ENCODE results near the gene CLDN2. TPM values are rescaled to one million over a fixed set of nuclear protein-coding genes. Genes with fewer than 3 reads are reported as not detected.

The CLDN2 gene
- total and polyA plus RNA-seq, 10 of the 15 experiments (the other 5 are each of a cell fraction or from before 2014, with no cell fraction given), result 0.06 TPM; not detected in 9

GRCh38 chrX:106932492-106932923 is 12.3 kb downstream of the CLDN2 start:
- ChIA-PET RAD21 (ENCODE audit: unreplicated experiment) (no interaction called here), SMC1A (ENCODE audit: uncharacterized antibody, unreplicated experiment) (interaction anchor here (0.8 kb wide), 1 partner anchor 9 kb away, joined by 3 read pairs; no protein-coding TSS in a partner anchor), CTCF (interaction anchor here (1.0 to 1.2 kb wide), 2 partner anchors 38 to 138 kb away, joined by 3 read pairs; no protein-coding TSS in a partner anchor), POLR2A (no interaction called here)
- Histone ChIP-seq H3K27me3 (replicated peaks in 1 of 2; ENCODE audit: control insufficient read depth in 2 of 2, insufficient read depth in 2 of 2, low read length in 1 of 2) (no peaks in the 10 kb centered on the region; a peak in 1 of 4 replicates), H3K4me1 (ENCODE audit: control insufficient read depth, insufficient read depth, low read length) (no peaks in the 10 kb centered on the region), H3K9me3 (replicated peaks; ENCODE audit: control insufficient read depth, insufficient read depth, low read length) (no peaks in the 10 kb centered on the region), H3K36me3 (ENCODE audit: control insufficient read depth in 2 of 2, insufficient read depth in 2 of 2, low read length in 1 of 2) (no peaks in the 10 kb centered on the region), H3K9ac (ENCODE audit: control insufficient read depth, insufficient read depth, low read length) (no peak overlapping the region), H3K27ac (ENCODE audit: control insufficient read depth, insufficient read depth) (no peak overlapping the region), H2AFZ (ENCODE audit: control insufficient read depth, low read depth, low read length) (no peak overlapping the region), H4K20me1 (ENCODE audit: control insufficient read depth, insufficient read depth) (no peaks in the 10 kb centered on the region), H3K4me2 (ENCODE audit: control insufficient read depth, insufficient read depth) (no peak overlapping the region), H3K4me3 (no peak overlapping the region), H3K79me2 (ENCODE audit: control insufficient read depth, insufficient read depth, low read length) (no peaks in the 10 kb centered on the region)
- no peak for FAIRE-seq
- no peak for ATAC-seq
- intact Hi-C loops (cut with micrococcal nuclease; ENCODE audit: unreplicated experiment), result no loop called here
- TF ChIP-seq TCF7 (IDR thresholded peaks at IDR 0.05; ENCODE audit: borderline replicate concordance) (no peak), MTA2 (IDR thresholded peaks at IDR 0.05; ENCODE audit: low read depth) (no peak), SMAD1 (IDR thresholded peaks at IDR 0.05; ENCODE audit: low read depth, partially characterized antibody) (no peak), RB1 (IDR thresholded peaks at IDR 0.05; ENCODE audit: borderline replicate concordance) (no peak), SREBF1 (IDR thresholded peaks at IDR 0.05; ENCODE audit: low read length) (no peak), HDAC2 (IDR thresholded peaks at IDR 0.05) (no peak), RUNX3 (IDR thresholded peaks at IDR 0.05; ENCODE audit: low read length) (no peak), LARP7 (IDR thresholded peaks at IDR 0.05) (no peak), E2F8 (IDR thresholded peaks at IDR 0.05; ENCODE audit: low read depth, partially characterized antibody) (no peak)
- TF ChIP-seq, protein P1, sequence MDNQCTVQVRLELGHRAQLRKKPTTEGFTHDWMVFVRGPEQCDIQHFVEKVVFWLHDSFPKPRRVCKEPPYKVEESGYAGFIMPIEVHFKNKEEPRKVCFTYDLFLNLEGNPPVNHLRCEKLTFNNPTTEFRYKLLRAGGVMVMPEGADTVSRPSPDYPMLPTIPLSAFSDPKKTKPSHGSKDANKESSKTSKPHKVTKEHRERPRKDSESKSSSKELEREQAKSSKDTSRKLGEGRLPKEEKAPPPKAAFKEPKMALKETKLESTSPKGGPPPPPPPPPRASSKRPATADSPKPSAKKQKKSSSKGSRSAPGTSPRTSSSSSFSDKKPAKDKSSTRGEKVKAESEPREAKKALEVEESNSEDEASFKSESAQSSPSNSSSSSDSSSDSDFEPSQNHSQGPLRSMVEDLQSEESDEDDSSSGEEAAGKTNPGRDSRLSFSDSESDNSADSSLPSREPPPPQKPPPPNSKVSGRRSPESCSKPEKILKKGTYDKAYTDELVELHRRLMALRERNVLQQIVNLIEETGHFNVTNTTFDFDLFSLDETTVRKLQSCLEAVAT (IDR thresholded peaks at IDR 0.05), result no peak
- TF ChIP-seq, protein P2, sequence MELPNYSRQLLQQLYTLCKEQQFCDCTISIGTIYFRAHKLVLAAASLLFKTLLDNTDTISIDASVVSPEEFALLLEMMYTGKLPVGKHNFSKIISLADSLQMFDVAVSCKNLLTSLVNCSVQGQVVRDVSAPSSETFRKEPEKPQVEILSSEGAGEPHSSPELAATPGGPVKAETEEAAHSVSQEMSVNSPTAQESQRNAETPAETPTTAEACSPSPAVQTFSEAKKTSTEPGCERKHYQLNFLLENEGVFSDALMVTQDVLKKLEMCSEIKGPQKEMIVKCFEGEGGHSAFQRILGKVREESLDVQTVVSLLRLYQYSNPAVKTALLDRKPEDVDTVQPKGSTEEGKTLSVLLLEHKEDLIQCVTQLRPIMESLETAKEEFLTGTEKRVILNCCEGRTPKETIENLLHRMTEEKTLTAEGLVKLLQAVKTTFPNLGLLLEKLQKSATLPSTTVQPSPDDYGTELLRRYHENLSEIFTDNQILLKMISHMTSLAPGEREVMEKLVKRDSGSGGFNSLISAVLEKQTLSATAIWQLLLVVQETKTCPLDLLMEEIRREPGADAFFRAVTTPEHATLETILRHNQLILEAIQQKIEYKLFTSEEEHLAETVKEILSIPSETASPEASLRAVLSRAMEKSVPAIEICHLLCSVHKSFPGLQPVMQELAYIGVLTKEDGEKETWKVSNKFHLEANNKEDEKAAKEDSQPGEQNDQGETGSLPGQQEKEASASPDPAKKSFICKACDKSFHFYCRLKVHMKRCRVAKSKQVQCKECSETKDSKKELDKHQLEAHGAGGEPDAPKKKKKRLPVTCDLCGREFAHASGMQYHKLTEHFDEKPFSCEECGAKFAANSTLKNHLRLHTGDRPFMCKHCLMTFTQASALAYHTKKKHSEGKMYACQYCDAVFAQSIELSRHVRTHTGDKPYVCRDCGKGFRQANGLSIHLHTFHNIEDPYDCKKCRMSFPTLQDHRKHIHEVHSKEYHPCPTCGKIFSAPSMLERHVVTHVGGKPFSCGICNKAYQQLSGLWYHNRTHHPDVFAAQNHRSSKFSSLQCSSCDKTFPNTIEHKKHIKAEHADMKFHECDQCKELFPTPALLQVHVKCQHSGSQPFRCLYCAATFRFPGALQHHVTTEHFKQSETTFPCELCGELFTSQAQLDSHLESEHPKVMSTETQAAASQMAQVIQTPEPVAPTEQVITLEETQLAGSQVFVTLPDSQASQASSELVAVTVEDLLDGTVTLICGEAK (IDR thresholded peaks at IDR 0.05; ENCODE audit: borderline replicate concordance), result no peak
- in situ Hi-C loops (cut with MboI), result no loop called here
- 0% methylated on average over 4 of the region's 4 CpGs for WGBS (ENCODE audit: insufficient coverage, insufficient replicate concordance, low lambda C conversion rate, missing lambda C conversion rate)
- DNase-seq (ENCODE audit: low read depth, low spot score), result no peak
- no TSS peak for BruUV-seq (replicated peaks)
